GM19397 (cell line): ENCODE measurements around the gene DPT.

ENCODE experiments used
- ATAC-seq: cut with Tn5 transposase; IDR thresholded peaks from one replicate; pipeline ENCODE4 v1.9.1; 2021; ENCODE audit warnings: mild to moderate bottlenecking, moderate library complexity; ENCODE audit not compliant: unreplicated experiment

DPT gene

DNA sequence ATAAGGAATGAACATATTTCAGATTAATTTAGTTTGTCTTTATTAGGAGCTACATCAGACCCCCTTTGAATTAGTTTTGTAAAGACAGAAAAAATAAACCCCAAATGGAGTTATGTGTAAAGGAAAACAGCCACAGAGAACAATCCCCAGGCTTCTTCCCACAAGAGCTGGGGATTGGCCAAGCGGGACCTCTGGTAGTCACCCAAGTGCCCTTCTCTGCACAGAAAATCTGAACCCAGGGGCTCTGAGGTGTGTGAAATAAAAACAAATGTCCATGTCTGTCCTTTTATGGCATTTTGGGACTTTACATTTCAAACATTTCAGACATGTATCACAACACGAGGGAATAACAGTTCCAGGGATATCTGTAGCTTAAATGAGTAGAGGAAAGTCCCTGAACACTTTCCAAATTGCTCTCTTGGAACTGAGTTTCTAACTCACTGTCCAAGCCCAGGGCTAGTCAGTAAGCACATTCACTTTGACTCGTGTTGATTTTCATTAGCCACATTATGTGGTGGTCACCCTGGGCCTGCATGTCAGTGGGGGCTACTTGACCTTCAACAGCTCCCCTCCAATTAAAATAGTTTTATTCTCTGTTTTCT is 22.5 kb downstream of the DPT start:
- ATAC-seq, result no peak

DNA sequence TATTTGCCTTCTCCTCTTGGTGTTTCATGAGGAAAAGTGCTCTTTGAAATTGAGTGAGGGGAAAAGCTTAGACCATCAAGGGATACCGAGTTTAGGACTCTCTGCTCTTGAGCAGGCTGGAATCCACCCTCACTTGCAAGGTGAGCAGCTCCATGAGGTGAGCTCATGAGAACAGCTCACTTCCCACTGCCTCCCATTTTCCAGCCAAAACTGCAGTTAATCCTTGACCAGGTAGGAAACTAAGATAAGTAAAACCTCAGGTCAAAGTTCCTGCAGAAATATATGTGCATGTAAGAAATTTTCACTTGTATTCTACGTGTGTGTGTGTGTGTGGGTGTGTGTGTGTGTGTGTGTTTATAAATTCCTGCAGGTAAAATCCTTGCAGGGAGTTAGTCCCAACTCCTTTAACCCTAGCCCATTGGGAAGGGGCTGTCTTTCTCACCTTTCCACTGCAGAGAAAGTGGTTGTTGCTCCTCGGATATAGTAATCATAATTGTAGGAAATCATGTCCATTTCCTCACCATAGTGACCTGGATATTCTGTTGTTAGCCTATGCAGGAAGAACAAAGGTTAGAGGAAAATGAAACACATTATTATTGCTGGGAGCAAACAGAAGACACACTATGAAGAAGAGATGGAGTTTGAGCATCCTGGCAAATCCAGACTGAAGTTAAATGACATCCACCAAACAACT is 28.3 kb downstream of the DPT start:
- no peak for ATAC-seq

DNA sequence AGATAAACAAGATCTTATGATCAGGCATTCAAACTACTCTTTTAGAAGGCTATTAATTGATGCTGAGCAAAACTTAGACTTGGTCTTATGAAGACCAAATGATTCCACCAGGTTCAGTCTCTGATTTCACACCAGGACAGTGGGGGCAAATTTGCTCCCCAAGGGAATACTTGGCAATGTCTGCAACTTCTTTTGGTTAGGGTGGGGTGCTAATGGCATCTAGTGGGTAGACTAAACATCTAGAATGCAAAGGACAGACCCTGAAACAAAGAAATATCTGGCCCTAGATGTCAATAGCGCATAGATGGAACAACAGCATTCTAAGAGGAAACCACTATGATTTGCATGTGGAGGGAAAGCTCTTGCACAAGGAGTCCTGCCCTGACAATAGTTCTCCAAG is 30.6 kb downstream of the DPT start:
- no peak for ATAC-seq

DNA sequence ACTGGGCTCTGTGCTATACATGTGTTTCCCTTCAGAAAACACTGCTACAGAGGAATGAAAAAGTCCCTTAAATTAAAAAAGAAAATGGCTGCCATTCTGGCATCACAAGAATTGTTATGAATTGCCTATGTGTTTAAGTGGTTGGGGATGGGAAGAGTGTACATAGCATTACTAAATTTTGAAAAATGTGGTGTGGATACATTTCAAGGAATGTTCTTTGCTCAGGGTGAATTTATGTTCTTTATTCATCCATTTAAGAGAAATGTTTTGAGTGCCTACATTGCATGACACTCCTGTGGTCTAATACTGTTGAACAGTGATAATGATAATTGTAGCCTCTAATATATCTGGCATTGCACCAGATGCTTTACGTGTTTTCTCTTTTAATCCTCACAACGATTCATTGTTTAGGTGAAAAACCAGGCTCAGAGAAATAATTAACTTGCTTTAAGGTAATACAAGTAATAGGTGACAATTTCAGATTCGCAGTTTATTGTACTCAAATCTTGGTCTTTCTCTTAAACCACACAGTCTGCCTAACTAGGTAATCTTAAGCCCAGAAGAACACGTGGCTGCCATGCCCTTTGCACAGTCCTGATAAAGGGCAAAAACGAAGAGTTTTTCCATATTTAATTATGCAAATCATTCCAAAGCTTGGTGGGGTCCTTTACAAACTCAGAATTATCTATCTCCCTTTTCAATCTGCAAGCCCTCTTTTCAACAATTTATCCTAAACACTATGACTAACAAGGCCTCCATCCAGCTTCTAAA is 31.5 kb downstream of the DPT start:
- ATAC-seq, result no peak

DNA sequence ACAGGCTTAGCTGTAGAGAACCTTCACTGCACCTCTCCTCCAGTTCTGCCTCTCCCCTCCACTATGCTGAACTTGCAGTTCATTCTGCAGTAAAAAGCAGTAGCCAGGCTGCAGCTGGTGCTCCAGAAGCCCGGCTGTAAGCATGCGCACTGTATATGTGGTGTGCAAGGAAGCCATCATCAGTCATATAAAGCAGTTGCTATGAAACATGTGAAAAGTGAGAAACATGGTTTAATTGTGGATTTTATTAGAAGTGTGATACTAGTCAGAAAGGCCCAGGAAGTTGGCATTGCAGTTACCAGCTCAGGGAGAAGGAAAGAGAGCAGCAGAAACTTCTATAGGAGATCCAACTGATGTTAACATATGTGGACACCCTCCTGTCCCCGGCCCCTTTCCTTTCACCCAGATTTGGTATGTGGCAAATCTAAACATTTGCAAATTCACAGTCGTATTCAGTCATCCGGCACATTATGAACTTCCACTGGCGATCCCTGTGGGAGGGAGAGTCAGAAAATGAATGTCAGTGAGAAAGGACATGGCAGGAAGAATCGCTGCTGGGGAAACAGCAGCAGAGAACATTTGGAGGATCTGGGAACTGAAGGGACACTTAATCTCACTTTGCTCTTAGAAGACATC is 32.8 kb downstream of the DPT start:
- ATAC-seq, result no peak

DNA sequence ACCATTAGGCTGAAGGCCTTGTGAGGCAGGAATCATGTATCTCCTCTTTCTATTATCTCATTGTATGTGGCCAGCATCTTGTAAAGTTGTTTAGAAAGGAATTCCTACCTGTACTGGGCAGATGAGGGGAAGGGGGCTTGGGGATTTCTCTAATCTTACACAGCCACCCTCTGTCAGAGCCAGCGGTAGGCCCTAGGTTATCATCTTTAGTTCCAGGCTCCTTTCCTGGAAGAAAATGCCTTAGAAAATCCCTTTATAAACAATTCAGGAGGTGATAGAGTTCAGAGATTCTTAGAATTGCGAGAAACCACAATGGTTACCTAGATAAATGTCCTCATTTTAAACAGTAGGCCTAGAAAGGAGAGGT is 35.2 kb downstream of the DPT start:
- ATAC-seq, result no peak

DNA sequence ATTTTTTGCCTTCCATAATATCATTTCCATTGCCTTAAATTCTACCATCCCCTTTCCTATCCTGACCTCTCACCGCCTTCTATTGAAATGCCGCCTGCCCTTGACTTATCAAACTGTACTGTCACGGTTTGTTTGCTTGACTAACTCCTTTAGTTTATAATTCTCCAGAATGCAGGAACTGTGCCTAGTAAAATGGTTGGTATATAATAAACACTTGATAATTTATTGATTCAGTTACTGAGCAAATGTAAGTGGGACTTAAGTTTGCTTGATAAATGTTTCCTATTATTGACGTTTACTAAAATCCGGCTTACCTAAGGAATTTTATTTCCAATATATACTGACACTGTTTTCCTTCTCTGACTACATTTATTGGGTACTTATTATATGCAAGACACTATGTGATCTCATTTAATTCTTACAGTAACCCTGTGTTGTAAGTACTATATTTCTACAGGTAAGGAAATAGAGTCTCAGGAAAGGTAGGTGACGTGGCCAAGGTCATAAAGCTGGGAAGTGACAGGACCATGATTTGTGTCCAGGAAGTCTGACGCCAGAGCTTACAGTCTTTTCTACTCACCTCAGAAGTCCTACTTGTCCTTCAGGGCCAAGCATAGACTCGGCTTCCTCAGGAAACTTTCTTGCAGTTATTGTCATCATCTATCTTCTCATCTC is 35.7 kb downstream of the DPT start:
- ATAC-seq, result no peak

DNA sequence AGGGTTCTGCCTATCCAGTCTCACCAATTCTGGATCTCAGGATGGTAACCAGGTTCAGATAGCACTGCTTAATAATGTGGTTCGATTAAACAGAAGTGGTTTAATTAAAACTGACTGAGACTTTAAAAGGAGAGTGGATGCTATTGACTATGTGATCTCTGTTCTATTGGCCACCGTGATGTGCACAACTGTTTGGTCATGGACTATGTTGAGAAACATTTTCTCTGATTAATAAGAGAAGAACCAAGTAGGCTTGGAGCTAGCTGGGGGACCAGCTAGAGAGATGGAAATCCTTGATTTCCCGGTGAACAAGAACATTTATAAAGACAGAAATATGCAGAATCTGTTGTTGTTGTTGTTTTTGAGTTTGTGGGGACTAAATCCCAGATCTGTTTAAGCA is 36.5 kb downstream of the DPT start:
- ATAC-seq, result no peak

DNA sequence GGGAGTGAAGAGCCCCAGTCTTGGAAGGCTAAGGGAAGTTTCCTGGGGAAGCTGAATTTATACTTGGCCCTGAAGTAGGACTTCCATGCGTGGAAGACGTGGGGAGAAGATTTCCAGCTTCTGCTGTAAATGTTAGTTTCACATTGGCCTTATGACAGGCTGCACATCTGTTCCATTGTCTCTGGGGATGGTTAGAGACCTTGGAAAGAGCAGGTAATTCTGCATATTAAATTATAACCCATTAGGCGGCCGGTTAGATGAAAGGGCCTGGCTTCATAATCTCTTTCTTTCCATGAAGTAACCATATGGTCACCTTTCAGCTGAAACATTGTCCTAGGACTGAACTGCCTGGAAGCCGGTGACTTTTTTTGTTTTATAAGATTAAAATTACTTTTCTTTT is 37.5 kb downstream of the DPT start:
- no peak for ATAC-seq

DNA sequence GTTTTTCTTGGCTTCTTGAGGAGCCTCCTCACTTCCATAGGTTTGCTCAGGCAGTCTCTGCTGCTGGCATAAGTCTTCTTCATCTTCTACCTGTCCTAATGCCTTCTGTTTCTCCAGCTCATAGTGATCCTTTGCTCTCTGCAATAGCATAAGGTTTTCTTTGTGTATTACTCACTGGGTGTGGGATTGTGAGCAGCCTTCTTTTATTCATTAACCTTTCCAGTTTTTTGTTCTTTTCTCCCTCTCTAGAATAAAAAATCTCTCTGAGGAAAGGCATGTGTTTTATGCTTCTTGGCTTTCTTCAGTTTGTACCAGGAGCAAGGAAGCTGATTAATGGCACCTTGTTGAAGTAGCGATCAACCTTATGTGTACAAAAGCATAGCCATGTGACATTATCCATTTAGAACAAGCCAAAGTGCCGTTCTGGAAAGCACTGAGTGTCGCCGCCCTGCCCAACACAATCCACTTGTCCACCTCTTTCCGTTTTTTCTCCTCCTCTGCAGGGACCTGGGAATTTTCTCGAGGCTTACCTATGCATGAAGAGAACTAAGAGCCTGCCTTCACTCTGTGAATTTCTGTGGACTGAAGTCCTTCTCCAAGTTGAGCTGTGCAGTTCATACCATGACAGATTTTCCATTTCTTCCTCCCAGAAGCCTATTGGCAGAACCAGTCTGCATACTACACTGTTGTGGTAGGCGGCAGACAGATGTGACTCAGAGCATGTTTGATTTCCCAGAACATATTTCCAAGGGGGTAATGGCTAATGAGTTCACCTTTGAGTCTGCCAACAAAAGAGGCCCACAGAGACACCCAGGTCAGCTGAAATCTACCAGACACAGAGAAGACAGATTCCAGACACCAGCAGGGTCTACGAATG is 39.0 kb downstream of the DPT start:
- no peak for ATAC-seq

DNA sequence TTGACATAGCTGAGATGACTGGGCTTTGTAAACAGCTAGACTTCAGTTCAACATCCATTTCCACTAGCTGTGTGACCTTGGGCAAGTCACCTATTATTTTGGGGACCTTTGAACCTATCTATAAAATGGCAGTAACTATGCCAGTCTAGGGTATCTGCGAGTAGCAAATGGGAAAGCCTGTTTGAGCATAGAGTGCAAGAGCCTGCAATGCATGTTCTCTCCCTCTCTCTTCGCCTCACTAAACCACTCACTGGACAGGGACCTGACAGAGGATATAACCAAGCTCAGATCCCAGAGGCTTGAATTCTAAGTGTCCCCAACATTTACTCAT is 39.7 kb downstream of the DPT start:
- no peak for ATAC-seq

DNA sequence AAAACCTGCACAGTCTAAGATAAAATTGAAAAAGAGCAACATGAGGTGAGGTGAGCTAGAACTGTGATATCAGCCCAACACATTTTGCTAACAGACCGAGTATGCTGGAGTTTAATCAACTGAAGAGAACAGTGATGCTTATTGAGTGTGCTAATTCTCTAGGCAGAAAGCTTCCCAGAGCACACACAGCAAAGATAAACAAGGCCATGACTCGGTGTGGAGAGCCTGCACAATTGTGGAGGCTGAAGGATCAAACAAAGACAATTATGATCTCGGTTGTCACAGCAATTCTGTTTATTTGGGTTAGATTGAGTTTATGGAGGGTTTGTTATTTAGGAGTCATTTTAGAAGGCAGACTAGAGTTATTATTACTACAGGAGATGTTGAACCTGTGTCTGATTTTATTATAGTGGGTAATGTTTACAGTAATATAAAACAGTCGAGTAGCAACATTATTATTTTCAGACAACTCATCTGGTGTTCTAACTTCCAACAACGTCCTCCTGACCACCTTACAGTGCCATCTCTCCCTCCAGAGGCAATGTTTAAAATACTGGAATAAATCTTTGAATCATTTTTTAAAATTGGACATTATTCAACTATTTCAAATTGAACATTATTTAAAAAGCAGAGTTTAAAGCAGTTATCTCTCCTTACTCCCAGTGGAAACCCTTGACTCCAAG is 40.2 kb downstream of the DPT start:
- no peak for ATAC-seq

DNA sequence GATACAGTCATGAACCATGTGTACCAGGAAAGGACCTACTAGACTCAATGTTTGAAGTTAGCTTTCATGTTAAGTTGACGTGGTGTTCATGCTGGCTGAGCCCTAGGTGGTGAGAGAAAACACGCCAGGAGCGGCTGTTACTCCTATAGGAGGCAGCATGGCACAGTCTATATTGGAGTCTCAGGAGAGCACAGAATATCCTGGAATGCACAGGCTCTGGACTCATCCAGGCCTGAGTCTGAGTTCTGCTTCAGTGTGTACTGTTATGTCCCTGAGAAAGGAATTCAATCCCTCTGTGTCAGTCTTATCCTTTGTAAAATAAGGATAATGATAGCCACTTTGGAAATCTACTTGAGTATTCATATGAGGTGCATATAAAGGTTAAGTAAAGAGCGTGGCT is 41.2 kb downstream of the DPT start:
- ATAC-seq, result no peak

DNA sequence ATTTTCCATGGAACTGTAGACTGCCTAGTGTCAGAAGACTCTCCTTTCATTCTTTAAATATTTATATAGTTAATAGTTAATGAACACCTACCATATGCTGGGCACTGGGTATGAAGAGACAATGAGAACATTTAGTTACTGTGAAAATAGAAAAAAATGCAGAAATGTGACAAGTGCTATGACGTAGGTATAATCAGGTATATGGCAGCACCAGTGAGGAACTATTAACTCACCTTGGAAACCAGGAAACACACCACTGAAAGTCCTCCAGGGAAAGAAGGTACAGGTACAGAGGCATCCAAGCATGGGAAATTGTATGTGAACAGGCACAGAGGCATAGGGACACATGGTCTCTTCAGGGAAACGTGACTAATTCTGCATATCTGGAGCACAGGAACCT is 42.3 kb downstream of the DPT start:
- ATAC-seq, result no peak

DNA sequence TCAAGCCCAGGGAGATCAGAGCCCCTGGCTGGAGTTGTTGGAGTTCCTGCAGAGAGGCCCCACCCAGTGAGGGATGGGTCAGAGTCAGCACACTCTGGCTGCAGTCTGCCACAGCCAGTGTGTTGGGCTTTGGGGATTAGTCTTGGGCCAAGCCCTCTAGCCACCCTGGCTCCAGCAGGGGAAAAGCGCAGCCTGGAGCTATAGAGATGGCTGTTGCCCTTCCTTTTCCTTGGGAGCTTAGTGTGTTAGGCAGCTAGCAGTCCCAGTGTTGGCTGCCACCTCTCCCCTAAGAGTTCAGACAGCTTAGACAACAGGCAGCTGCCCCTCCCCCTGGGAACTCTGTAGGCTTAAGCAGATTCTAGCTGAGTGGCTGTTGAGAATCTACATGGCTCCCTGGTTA is 45.1 kb downstream of the DPT start:
- no peak for ATAC-seq

DNA sequence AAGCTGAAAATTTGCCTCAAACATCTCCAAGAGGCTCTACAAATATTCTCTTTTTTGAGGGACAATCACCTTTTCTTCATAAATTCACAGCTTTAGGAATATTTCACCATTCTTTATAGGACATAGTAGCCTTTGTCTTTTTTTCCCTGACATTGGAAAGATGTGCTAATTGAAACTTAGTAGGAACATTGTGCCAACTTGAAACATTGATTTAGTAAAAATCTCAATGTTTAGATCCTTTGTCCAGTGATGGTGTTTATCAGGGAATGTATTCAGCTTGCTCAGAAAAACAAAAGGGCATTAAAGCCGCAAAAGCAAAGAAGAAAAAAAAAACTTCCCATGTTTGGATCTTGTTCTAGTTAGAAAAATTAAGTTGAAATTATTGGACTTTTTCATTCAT is 52.1 kb downstream of the DPT start:
- no peak for ATAC-seq

DNA sequence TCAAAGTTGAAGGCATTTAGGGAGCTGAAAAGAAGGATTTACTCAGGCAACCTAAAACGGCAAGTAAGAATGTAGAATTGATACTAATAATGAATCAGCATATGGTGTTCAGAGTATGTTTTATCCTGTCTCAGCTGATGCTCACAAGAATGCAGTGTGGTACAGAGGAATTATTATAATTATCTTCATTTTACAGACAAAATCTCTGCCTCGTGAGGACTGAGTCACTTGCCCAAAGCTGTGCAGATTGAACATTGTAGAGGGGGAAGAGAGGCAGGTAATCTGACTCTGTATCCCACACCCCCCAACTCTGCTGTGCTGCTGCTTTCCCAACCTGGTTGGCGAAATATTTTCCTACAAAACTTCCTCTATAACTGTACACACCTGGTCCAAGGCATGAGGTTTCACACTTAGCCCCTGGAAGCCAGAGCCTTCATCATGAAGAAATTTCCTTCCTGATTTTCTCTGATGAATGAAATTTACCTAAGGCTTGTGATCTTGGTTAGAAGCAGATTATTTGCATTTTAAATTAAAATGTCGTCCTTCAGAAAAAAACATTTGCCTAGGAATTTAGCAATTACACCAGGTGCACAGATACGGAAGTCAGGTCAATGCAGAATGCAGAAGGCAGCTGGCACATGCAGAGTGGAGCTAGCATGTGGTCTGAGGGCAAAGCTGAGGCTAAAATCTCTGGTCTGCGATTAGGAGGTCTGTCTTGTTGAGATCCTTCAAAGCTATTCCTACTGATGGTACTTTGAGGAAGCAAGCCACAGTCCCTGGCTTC is 52.8 kb downstream of the DPT start:
- no peak for ATAC-seq

DNA sequence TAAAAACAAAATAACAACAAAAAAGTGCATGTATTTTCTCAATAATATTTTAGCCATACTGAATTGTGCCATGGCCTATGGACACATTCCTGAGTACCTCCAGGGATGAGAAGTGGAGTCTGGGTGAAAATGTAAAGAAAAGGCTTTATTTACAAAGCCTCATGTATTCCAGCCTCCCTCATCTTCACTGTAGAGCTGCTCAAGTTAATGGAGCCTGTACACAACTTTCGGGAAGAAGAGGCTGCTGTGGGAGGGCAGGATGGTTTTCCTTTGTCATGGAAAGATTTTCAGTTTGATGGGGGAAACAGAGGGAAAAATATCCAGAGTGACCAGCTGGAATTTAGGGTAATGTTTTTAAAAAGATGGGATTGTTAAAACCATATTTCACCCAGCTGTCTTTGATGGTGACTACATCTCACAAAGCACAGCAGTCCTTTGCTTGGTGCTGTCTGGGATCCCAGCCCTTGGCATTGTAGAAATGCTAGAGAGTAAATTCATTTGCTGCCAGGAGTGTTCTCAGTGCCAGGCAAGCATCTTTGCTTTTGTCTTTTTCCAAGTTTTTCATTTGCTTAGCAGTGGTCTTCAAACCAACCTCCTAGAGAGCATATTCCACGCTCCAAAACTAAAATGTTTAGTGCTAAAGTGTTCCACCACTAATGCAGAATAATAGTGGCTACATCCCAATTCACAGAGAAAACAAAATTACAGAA is 54.9 kb downstream of the DPT start:
- no peak for ATAC-seq

DNA sequence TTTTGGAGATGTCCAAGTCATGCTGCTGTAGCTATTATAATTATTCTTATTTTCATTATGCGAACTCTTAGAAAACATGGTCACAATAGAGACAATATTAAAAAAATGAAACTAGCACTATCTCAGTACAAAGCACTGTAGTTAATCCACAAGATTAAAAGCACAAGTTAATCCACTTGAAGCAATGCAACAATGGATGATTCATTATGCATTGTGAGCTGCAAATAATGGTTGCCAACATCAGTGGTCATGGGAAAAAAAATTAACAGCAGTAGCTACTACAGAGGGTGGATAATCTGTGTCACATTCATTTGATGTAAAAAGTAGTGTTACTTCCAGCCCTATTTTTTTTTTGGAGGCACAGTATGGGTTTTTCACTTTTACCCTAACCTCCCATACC is 56.7 kb downstream of the DPT start:
- no peak for ATAC-seq
